HCT116 (cell line): ENCODE results near the gene ALDH3B1. TPM values are rescaled to one million over a fixed set of nuclear protein-coding genes. Genes with fewer than 3 reads are reported as not detected.

Experiments
- ATF3 ChIP-seq: IDR thresholded peaks from 2 replicates; pipeline ENCODE4 v1.6.1; 2012
- CBX3 ChIP-seq: IDR thresholded peaks from 2 replicates; pipeline ENCODE4 v1.6.1; 2012; ENCODE audit warnings: low read depth
- CEBPB ChIP-seq: IDR thresholded peaks from 2 replicates; pipeline ENCODE4 v1.6.1; 2012; ENCODE audit warnings: low read depth
- ELF1 ChIP-seq: IDR thresholded peaks from 2 replicates; pipeline ENCODE4 v1.6.1; 2012; ENCODE audit warnings: low read depth, borderline replicate concordance
- FOSL1 ChIP-seq: IDR thresholded peaks from 2 replicates; pipeline ENCODE4 v1.6.1; 2012; ENCODE audit warnings: low read depth
- JUND ChIP-seq: IDR thresholded peaks from 2 replicates; pipeline ENCODE4 v1.6.1; 2012
- MAX ChIP-seq: IDR thresholded peaks from 2 replicates; pipeline ENCODE4 v1.6.1; 2012
- POLR2A ChIP-seq: IDR thresholded peaks from 2 replicates; pipeline ENCODE4 v1.7.0; 2011; ENCODE audit warnings: borderline replicate concordance; ENCODE audit not compliant: insufficient read depth, insufficient read length; ENCODE audit errors: extremely low read depth
- RAD21 ChIP-seq: IDR thresholded peaks from 2 replicates; pipeline ENCODE4 v1.6.1; 2012; ENCODE audit warnings: low read depth, mild to moderate bottlenecking
- REST ChIP-seq: IDR thresholded peaks from 2 replicates; pipeline ENCODE4 v1.6.1; 2012; ENCODE audit warnings: low read depth
- SP1 ChIP-seq: IDR thresholded peaks from 2 replicates; pipeline ENCODE4 v1.6.1; 2012; ENCODE audit warnings: low read depth
- SRF ChIP-seq: IDR thresholded peaks from 2 replicates; pipeline ENCODE4 v1.6.1; 2012; ENCODE audit warnings: low read depth
- YY1 ChIP-seq: IDR thresholded peaks from 2 replicates; pipeline ENCODE4 v1.6.1; 2011; ENCODE audit warnings: low read length, low read depth, moderate library complexity, mild to moderate bottlenecking; ENCODE audit not compliant: insufficient replicate concordance; ENCODE audit errors: extremely low read depth
- total RNA-seq: library from RNA; stranded (reverse); gene quantifications from one replicate; pipeline ENCODE4 v1.2.1, GENCODE V29; 2021; ENCODE audit not compliant: unreplicated experiment

The ALDH3B1 gene
- total RNA-seq, 1 experiment from 2014 or later, result 25.5 TPM

- TF ChIP-seq REST (no peak), POLR2A (no peak), JUND (no peak), MAX (no peak), YY1 (no peak), RAD21 (no peak), ELF1 (no peak), SP1 (no peak), CBX3 (no peak), ATF3 (no peak), SRF (no peak), CEBPB (no peak), FOSL1 (no peak)
- TF ChIP-seq, all 23 proteins: peak for 0
Measured at GRCh38 chr11:68006606-68007166, 3.4 kb upstream of the ALDH3B1 start (continued).
